Mammary epithelial cell (primary cell): ENCODE measurements around the gene DENND4C.

Experiments
- EZH2 ChIP-seq: IDR thresholded peaks from 2 replicates; pipeline ENCODE4 v1.6.1; 2012; ENCODE audit warnings: low read length, inconsistent platforms, borderline replicate concordance
- TF ChIP-seq, protein P1 (sequence below), 2 donors: IDR thresholded peaks in 1 of 2; conservative IDR thresholded peaks in 1 of 2; 2 replicates each; pipeline ENCODE4 v1.5.1; 2011 to 2012; ENCODE audit warnings: inconsistent platforms in 2 of 2, low read length in 2 of 2, mild to moderate bottlenecking in 2 of 2, control low read depth in 1 of 2, low read depth in 1 of 2; ENCODE audit not compliant: insufficient read depth in 1 of 2; ENCODE audit errors: extremely low read depth in 1 of 2

DNA sequence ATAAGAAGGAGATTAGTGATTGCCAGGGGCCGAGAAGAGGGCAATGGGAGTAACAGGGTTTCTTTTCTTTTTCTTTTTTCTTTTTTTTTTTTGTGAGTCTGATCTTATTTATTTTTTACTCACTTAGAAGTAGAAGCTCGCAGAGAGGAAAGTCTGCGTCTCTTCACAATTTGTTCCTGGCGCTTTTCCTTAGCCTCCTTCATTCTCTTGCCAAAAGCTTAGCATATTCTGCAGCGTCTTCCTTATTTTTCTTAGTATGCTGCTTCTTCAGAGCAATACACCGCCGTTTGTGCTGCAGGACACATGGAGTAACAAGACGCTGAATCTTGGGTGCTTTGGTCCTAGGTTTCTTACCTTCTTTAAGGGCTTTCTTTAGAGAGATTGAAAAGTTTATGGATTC is 30.3 kb upstream of the DENND4C start:
- TF ChIP-seq EZH2, result no peak
- TF ChIP-seq, protein P1, sequence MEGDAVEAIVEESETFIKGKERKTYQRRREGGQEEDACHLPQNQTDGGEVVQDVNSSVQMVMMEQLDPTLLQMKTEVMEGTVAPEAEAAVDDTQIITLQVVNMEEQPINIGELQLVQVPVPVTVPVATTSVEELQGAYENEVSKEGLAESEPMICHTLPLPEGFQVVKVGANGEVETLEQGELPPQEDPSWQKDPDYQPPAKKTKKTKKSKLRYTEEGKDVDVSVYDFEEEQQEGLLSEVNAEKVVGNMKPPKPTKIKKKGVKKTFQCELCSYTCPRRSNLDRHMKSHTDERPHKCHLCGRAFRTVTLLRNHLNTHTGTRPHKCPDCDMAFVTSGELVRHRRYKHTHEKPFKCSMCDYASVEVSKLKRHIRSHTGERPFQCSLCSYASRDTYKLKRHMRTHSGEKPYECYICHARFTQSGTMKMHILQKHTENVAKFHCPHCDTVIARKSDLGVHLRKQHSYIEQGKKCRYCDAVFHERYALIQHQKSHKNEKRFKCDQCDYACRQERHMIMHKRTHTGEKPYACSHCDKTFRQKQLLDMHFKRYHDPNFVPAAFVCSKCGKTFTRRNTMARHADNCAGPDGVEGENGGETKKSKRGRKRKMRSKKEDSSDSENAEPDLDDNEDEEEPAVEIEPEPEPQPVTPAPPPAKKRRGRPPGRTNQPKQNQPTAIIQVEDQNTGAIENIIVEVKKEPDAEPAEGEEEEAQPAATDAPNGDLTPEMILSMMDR (conservative IDR thresholded peaks at IDR 0.05 in 1 of 2, IDR thresholded peaks at IDR 0.05 in 1 of 2; ENCODE audit: extremely low read depth in 1 of 2, insufficient read depth in 1 of 2, low read depth in 1 of 2, low read length in 2 of 2), result no peak
